Adipocyte (in vitro differentiated cells): ENCODE results near the gene SIRT7.

Source experiments
- DNase-seq: peaks from one replicate; pipeline ENCODE4 v3.0.0-alpha.2; 2015; ENCODE audit warnings: low read depth
- H3K27me3 ChIP-seq: replicated peaks from 2 replicates; pipeline ENCODE4 v1.7.0; 2013; ENCODE audit warnings: mild to moderate bottlenecking, low read length, moderate library complexity; ENCODE audit not compliant: control insufficient read depth, insufficient read depth
- H3K36me3 ChIP-seq: 2 replicates; pipeline ENCODE4 v1.7.0; 2013; ENCODE audit warnings: low read length, mild to moderate bottlenecking, moderate library complexity; ENCODE audit not compliant: control insufficient read depth, insufficient read depth, severe bottlenecking
- H3K4me1 ChIP-seq: 2 replicates; pipeline ENCODE4 v1.7.0; 2013; ENCODE audit warnings: mild to moderate bottlenecking, low read length, moderate library complexity; ENCODE audit not compliant: control insufficient read depth, insufficient read depth
- H3K4me3 ChIP-seq: 2 replicates; pipeline ENCODE4 v1.7.0; 2013; ENCODE audit warnings: mild to moderate bottlenecking, low read length, moderate library complexity
- H3K9ac ChIP-seq: 2 replicates; pipeline ENCODE4 v1.7.0; 2013; ENCODE audit warnings: mild to moderate bottlenecking, low read length, moderate library complexity
- H3K9me3 ChIP-seq: 2 replicates; pipeline ENCODE4 v1.7.0; 2013; ENCODE audit warnings: mild to moderate bottlenecking, low read length, moderate library complexity; ENCODE audit not compliant: control insufficient read depth

The SIRT7 gene

DNA sequence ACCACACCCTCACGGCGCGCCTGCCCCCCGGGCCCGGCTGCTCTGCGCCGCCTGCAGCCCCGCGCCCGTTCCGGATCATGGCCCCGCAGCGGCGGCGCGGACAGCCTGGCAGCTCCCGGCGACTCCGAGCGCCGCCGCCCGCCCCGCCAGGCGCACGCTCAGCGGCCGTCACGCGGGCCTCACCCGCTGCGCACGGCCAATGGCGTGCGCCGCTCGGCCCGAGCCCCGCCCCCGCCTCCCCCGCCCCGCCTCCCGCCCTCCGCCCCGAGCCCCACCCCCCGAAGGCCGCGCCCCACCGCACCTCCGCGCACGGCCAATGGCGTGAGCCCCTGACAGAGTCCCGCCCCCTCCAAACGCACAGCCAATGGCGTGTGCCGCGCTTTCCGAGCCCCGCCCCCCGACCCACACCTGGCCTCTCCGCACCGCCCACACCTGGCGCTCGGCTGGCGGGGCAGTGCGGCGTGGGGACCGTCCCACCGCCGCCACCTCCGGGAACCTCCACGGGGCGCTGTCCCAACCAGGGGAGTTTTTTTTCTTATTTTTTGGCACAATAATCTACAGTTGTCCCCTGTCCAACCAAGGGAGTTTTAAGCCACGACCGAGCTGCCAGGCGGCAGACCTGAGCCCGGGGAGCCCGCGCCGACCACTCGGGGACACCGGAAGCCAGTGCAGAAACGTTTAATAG, 6.6 kb downstream of the SIRT7 start, which contains the start of gene PCYT2:
TSS of gene PCYT2 (minus strand) at position 123 of the 685 bp plus-strand sequence. CDS start at position 79, 44 bp downstream.
- H3K27me3 ChIP-seq, result no peaks in the 10 kb centered on the region
- peak within 1 kb of the TSS; percentile 95 for H3K4me3 ChIP-seq
- peak; percentile 94 for DNase-seq
- H3K9ac ChIP-seq, result peak within 1 kb of the TSS; percentile 93
- no peaks in the 10 kb centered on the region for H3K9me3 ChIP-seq
- peaks cover 67% of the 10 kb centered on the region for H3K36me3 ChIP-seq
- H3K4me1 ChIP-seq, result peaks cover 19% of the 10 kb centered on the region

DNA sequence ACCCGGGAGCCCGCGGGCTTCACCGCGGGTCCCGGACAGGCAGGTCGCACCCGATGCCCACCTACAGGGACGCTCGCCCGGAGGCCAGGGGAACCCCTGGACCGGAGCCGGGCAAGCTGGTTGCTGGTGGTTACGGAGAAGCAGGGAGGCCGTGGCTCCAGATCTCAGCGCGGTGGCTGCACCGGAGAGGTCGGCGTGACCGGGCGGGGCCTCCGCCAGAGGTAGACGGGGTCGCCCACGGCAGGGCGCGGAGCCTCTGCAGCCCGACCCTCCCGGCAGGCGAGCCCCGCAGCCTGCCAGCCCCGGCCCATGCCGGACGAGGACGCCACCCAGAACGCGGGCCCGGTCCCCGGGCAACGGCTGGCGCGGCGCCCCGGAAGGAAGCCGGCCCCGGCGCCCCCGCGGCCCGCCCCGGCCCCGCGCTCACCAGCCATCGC, 7.1 kb downstream of the SIRT7 start:
- no peaks in the 10 kb centered on the region for H3K9me3 ChIP-seq
- no peaks in the 10 kb centered on the region for H3K27me3 ChIP-seq
- peak; percentile 45 for DNase-seq
- peak overlapping the region; percentile 93 for H3K9ac ChIP-seq
- peaks cover 73% of the 10 kb centered on the region for H3K36me3 ChIP-seq
- peak overlapping the region; percentile 95 for H3K4me3 ChIP-seq
- H3K4me1 ChIP-seq, result peaks cover 14% of the 10 kb centered on the region

DNA sequence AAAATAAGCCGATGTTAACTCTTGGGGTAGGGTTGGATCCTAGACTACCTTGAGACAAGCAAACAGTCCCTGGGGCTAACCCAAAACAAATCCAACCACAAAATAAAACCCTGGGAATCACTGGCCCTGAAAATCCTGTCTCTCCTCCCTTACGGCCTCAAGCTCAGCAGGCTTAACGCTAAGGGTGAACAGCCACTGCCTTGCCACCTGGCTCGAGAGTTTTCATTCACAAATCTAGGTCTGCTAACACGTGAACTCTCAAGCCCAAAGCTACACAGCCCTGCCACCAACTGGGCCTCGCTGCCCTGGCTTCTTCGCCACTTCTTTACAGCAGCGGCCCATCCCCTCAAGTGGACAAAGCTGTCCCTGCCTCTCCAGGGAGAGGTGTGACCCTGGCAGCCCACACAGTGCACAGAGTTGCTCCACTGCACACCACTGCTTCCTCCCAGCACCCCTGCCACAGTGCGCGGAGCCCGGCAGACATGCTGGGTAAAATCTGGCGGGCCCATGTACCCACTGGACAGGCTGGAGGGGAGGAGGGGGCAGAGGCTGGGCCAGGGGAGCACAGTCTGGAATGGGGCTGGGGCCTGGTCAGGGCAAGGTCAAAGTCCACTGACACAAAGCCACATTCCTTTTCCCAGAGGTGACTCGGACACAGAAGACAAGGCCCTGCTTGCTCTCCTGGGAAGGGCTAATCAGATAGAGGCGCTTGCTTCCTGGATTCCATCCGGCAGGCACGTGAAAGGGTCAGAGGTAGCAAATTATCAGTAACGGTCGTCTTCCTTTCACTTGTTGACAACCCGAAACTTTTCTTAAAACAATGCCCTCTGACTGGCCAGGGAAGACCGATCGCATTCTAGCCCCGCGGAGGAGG, 7.8 kb downstream of the SIRT7 start:
- H3K4me3 ChIP-seq, result peak overlapping the region; percentile 95
- no peaks in the 10 kb centered on the region for H3K9me3 ChIP-seq
- peaks cover 72% of the 10 kb centered on the region for H3K36me3 ChIP-seq
- H3K9ac ChIP-seq, result peak overlapping the region; percentile 93
- H3K27me3 ChIP-seq, result no peaks in the 10 kb centered on the region
- DNase-seq, result no peak
- peaks cover 13% of the 10 kb centered on the region for H3K4me1 ChIP-seq

DNA sequence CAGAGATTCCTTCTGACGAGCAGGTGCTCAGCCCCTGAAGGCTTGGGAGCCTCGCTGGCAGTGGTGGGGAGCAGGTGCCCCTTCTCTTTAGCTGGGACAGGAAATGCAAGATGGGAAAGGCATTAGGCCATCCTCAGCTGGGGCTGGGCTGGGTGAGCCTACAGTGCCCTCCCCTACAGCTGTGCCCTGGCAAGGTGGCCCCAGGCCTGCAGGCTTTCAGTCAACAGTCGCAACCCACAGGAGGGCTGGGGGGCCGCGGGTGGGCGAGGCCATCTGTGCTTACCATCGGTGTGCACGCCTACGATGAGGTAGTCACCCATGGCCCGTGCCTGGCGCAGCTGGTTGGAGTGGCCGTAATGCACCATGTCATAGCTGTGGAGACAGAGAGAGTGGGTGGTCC, 8.7 kb downstream of the SIRT7 start:
- no peak for DNase-seq
- H3K9me3 ChIP-seq, result no peaks in the 10 kb centered on the region
- H3K27me3 ChIP-seq, result no peaks in the 10 kb centered on the region
- H3K4me1 ChIP-seq, result peaks cover 13% of the 10 kb centered on the region
- H3K4me3 ChIP-seq, result peak overlapping the region; percentile 95
- H3K9ac ChIP-seq, result peak overlapping the region; percentile 93
- H3K36me3 ChIP-seq, result peaks cover 69% of the 10 kb centered on the region

DNA sequence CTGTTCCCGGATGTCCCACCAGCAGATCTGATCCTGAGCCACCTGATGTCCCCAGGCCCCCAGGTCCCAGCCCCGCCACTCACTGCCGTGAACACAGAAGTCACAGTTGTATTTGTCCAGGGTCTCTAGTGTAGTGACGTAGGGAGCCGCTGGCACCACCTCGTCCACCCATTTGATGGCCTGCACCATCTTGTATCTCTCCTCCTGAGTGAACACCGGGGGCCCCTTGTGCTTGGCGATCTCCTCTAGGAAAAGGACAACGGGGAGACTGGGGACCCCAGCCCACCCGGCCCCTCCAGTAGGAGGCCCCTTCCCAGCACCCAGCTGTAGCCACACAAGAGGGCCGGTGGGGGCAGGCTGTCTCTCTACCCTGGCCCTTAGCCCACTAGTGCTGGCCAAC, 9.2 kb downstream of the SIRT7 start:
- Histone ChIP-seq H3K4me3 (no peak overlapping the region), H3K4me1 (peaks cover 13% of the 10 kb centered on the region), H3K27me3 (no peaks in the 10 kb centered on the region), H3K9me3 (no peaks in the 10 kb centered on the region), H3K9ac (no peak overlapping the region), H3K36me3 (peaks cover 69% of the 10 kb centered on the region)
- DNase-seq, result no peak

DNA sequence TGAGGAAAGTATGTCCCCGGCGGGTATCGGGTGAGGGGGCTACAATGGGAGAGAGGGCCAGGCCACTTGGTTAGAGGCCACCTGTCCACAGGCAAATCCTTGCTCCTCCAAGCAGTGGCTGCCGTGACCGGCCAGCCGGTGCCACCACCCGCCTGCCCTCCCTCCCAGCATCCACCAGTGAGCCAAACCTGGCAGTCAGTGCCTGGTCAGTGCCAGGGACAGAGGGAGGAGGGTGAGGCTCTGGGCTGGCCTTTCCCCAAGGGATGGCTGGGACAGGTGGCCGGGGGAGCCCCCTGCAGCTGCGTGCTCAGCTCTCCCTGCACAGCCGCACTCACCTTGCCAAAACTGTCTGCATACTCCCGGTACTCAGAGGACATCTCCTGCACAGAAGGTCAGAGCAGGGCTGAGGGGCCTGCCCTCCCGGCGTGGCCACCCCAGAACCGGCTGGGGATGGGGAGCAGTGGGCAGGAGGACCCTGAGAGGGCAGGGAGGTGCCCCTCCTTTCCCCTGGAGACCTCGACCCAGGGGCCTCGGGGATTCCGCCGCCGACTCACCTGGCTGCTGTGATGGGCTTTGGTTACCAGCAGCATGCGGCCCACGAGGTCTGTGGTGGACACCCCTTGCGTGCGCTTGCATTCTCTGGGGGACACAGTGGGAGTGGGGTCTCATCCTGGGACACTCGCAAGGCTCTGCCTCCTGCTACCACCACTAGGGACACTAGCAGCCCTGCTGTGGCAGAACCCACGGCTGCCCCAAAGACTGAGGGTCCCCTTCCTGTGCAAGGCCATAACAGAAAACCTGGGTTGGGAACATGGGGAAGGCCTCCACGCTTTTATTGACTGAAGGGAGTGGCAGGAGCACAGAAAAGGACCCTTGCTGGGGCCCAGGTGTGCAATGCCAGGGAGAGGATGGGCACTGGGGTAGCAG, 10.5 kb downstream of the SIRT7 start:
- H3K4me1 ChIP-seq, result peaks cover 13% of the 10 kb centered on the region
- H3K4me3 ChIP-seq, result no peak overlapping the region
- DNase-seq, result no peak
- H3K36me3 ChIP-seq, result peaks cover 62% of the 10 kb centered on the region
- no peaks in the 10 kb centered on the region for H3K9me3 ChIP-seq
- H3K9ac ChIP-seq, result no peak overlapping the region
- H3K27me3 ChIP-seq, result no peaks in the 10 kb centered on the region

DNA sequence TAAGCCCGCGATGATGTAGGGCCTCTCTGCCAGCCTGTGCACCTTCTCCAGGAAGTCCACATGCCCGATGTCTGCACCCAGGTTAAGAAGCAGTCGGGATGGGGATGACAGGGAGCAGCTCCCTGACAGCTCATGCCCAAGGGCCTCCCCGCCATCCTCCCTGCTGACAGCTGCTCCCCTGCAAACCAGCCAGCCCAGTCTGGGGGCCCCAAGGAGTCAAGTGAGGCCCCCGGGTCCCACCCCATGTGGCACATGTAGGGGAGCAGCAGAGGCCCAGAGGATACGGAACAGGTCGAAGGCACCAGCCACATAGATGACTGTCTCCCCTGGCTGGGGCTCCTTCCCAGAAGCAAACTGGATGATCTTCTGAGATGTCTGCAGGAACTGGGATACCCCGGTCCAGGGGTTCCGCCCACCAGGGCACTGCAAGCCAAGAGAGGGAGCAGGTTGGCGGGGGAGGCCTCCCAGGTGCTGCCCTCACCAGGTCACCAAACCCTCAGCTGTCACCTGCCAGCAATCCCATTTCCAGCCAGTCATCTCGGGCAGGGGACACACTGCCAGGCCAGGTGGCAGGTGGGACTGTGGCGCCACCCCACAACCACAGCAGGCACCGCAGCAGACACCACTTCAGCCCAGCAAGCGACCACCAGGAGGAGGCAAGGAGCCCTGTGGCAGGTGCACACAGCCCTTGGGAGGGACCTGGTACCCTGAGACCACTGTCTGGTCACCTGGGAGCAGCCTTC, 11.3 kb downstream of the SIRT7 start:
- Histone ChIP-seq H3K9me3 (no peaks in the 10 kb centered on the region), H3K4me1 (peaks cover 13% of the 10 kb centered on the region), H3K27me3 (no peaks in the 10 kb centered on the region), H3K9ac (no peak overlapping the region), H3K36me3 (peaks cover 57% of the 10 kb centered on the region), H3K4me3 (no peak overlapping the region)
- no peak for DNase-seq

DNA sequence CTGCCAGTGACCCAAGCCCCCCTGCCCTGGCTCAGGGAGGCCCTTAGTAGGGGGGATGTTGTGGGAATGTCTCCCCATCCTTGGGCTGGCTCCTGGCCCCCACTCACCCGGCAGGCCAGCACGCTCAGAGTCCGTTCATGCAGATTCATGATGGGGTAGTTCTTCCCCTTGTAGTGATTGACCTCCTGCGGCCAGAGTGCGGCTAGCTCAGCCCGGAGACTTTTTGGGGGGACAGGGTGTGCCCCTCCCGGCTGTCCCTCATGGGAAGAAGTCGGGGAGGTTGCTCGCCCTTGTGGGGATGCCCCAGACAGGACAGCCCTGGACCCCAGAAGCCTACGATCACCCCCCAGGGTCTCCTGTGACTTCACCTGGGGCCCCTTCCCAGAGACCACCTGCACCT, 12.0 kb downstream of the SIRT7 start:
- Histone ChIP-seq H3K9me3 (no peaks in the 10 kb centered on the region), H3K27me3 (no peaks in the 10 kb centered on the region), H3K4me3 (no peak overlapping the region), H3K4me1 (peaks cover 13% of the 10 kb centered on the region), H3K36me3 (peaks cover 57% of the 10 kb centered on the region), H3K9ac (no peak overlapping the region)
- no peak for DNase-seq

DNA sequence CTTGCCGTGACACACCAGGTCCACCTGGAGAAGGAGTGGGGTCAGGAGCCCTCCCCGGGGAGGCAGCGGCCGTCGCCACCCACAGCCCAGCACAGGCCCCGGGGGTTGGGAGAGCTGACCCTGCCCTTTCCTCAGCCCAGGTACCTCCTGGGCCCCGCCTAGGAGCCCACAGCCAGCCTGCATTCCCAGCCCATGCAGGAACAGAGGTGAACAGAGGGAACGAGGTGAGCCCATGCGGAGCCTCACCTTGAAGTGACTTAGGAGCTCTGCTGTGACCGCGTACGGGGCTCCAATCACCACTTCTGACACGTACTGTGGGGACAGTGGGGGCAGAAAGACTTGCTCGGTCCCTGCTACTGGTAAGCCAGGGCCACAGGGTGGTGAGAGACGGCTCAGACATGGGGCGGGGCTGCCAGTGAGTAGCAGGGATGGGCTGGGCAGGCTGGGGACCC, 12.5 kb downstream of the SIRT7 start:
- Histone ChIP-seq H3K9me3 (no peaks in the 10 kb centered on the region), H3K27me3 (no peaks in the 10 kb centered on the region), H3K36me3 (peaks cover 57% of the 10 kb centered on the region), H3K4me1 (peaks cover 13% of the 10 kb centered on the region), H3K9ac (no peak overlapping the region), H3K4me3 (no peak overlapping the region)
- DNase-seq, result no peak

DNA sequence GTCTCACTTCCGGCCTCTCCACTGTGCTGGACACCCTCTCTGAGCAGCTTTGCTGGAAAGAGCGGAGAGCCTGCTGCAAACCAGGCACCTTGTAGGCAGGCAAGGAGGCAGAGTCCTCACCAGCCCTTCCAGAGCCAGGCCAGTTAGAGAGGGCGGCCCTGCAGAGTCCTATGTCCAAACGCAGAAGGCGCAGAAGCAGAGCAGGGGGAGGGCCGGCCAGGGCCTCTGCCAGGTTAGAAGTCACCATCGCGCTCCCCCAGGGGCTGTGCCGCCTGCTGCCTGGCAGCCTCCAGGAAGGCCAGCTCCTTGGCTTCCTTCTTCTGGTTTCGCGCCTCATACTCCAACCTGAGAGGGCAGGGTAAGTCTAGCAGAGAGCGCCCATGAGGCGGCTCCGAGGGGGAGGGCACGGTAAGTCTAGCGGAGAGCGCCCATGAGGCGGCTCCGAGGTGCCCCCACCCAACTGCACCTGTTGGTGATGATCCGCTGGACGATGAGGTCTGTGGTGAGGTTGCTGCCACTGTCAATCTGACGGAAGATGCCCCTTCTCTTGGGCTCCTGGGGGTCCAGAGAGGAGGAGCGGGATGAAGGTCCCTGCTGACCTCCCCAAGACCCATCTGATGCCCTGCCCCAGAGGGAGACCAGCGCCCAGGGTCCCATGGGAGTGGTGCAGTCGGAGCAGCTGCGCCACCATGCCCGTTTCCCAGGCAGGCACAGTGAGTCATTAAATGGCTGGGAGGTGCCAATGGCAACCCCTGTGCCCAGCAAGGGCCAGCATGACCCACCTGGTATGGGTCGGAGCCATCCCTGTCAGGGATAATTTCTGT, 13.2 kb downstream of the SIRT7 start:
- no peaks in the 10 kb centered on the region for H3K9me3 ChIP-seq
- H3K9ac ChIP-seq, result no peak overlapping the region
- H3K4me3 ChIP-seq, result no peak overlapping the region
- DNase-seq, result no peak
- peaks cover 8% of the 10 kb centered on the region for H3K4me1 ChIP-seq
- no peaks in the 10 kb centered on the region for H3K27me3 ChIP-seq
- peaks cover 57% of the 10 kb centered on the region for H3K36me3 ChIP-seq
